Ovary (tissue), 3 donors: Measurements from ENCODE around the gene YDJC.

Experiments used
- CTCF ChIP-seq, 3 donors: fragments of 450-650 bp in 2 of 3; fragments of 200-600 bp in 1 of 3; IDR thresholded peaks; one replicate each; pipeline versions ENCODE4 v1.5.1 to v1.8.0; 2016 to 2022; ENCODE audit warnings: antibody characterized with exemption in 3 of 3, mild to moderate bottlenecking in 1 of 3
- POLR2A ChIP-seq: fragments of 450-650 bp; IDR thresholded peaks from one replicate; pipeline ENCODE4 v1.6.1; 2017; ENCODE audit warnings: antibody characterized with exemption, mild to moderate bottlenecking, moderate library complexity
- donor health status: DM: no; HTN: no; CAD: no.

DNA sequence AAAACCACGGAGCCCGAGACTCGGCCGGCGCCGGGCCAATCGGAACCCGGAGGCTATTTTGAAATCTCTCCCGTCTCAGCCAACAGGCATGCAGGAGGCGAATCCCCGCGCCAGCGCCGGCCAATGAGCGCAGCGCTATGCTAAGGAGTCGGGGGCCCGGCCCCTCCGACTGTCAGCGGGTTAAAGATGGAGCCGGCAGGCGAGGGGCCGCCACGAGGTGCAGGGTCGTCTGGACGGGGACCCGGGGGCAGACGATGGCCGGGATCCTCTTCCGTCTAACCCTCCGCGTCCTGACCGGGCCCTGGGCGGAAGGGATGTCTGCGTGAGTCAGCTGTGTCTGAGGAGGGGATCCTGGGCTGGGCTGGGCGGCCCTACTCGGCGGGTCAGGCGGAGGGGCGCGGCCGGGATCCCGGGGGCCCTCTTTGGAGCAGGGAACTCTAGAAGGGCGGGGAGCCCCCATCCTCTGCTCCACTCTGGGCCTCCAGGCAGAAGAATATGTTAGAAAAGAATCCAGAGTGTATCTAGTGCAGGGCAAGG lies 22.3 kb upstream of the YDJC start:
- TF ChIP-seq CTCF (IDR thresholded peaks at IDR 0.05) (no peak), POLR2A (no peak)
